H1 (cell line): Measurements from ENCODE around the gene ARHGEF1. TPM values are rescaled to one million over a fixed set of nuclear protein-coding genes. Genes with fewer than 3 reads are reported as not detected.
A peak's percentile ranks its signal among the peaks of the same experiment; 100 is the strongest.

Source experiments
- ASH2L ChIP-seq: fragments of 200-600, 300-600 bp; sonication (generic); IDR thresholded peaks from one replicate; pipeline ENCODE4 v1.7.1; 2017; ENCODE audit warnings: low read length
- ATF2 ChIP-seq: IDR thresholded peaks from 2 replicates; pipeline ENCODE4 v1.6.1; 2012; ENCODE audit warnings: low read length, inconsistent platforms
- ATF3 ChIP-seq: IDR thresholded peaks from 2 replicates; pipeline ENCODE4 v1.6.1; 2011; ENCODE audit warnings: low read depth, mild to moderate bottlenecking, low read length; ENCODE audit not compliant: insufficient read depth
- CBX5 ChIP-seq: fragments of 300-800, 300-1000 bp; sonication (generic); IDR thresholded peaks from 2 replicates; pipeline ENCODE4 v1.7.1; 2016; ENCODE audit warnings: antibody characterized with exemption, low read length, low read depth
- CBX8 ChIP-seq: fragments of 300-800, 300-1000 bp; sonication (generic); IDR thresholded peaks from 2 replicates; pipeline ENCODE4 v1.7.1; 2016; ENCODE audit warnings: low read depth, low read length, borderline replicate concordance
- CEBPB ChIP-seq: IDR thresholded peaks from 2 replicates; pipeline ENCODE4 v1.6.1; 2012; ENCODE audit warnings: low read depth, low read length
- CHD1 ChIP-seq: IDR thresholded peaks from 2 replicates; pipeline ENCODE4 v1.6.1; 2012; ENCODE audit warnings: low read depth, low read length, improper control_type of control experiment
- CTBP2 ChIP-seq: IDR thresholded peaks from 2 replicates; pipeline ENCODE4 v1.7.0; 2011; ENCODE audit warnings: borderline replicate concordance, mild to moderate bottlenecking, moderate library complexity, mixed read lengths, low read length; ENCODE audit not compliant: insufficient read depth, insufficient read length
- EZH2 ChIP-seq: fragments of 200-600 bp; sonication (generic); IDR thresholded peaks from 2 replicates; pipeline ENCODE4 v1.7.1; 2012; ENCODE audit warnings: low read depth, mild to moderate bottlenecking, moderate library complexity, low read length, inconsistent platforms; ENCODE audit not compliant: severe bottlenecking
- GABPA ChIP-seq: IDR thresholded peaks from 2 replicates; pipeline ENCODE4 v1.6.1; 2011; ENCODE audit warnings: mild to moderate bottlenecking, low read length, moderate library complexity, borderline replicate concordance; ENCODE audit not compliant: insufficient read depth
- GTF2F1 ChIP-seq: IDR thresholded peaks from 2 replicates; pipeline ENCODE4 v1.6.1; 2012; ENCODE audit warnings: low read depth, low read length, improper control_type of control experiment, borderline replicate concordance
- KDM1A ChIP-seq: fragments of 200-600, 300-600 bp; sonication (generic); IDR thresholded peaks from 2 replicates; pipeline ENCODE4 v1.7.1; 2016; ENCODE audit warnings: mild to moderate bottlenecking, low read length, borderline replicate concordance
- KDM4A ChIP-seq: IDR thresholded peaks from one replicate; pipeline ENCODE4 v1.7.1; 2012; ENCODE audit warnings: low read depth, mild to moderate bottlenecking, moderate library complexity, low read length, inconsistent platforms; ENCODE audit not compliant: severe bottlenecking
- RBBP5 ChIP-seq: IDR thresholded peaks from 2 replicates; pipeline ENCODE4 v1.7.1; 2012; ENCODE audit warnings: low read depth, mild to moderate bottlenecking, inconsistent platforms, low read length, moderate library complexity, borderline replicate concordance
- SAP30 ChIP-seq: fragments of 300-600 bp; sonication (generic); IDR thresholded peaks from 2 replicates; pipeline ENCODE4 v1.7.1; 2012; ENCODE audit warnings: low read length, moderate library complexity, mild to moderate bottlenecking, inconsistent platforms; ENCODE audit not compliant: insufficient read depth, insufficient replicate concordance
- SIN3A ChIP-seq, 2 experiments: IDR thresholded peaks in 1 of 2; conservative IDR thresholded peaks in 1 of 2; 2 replicates each; pipeline ENCODE4 v1.6.1; 2011 to 2012; ENCODE audit warnings: low read length in 2 of 2, improper control_type of control experiment in 1 of 2, low read depth in 1 of 2, mild to moderate bottlenecking in 1 of 2
- SIRT6 ChIP-seq: IDR thresholded peaks from one replicate; pipeline ENCODE4 v1.7.1; 2012; ENCODE audit warnings: low read length, inconsistent platforms
- SP1 ChIP-seq: IDR thresholded peaks from 2 replicates; pipeline ENCODE4 v1.6.1; 2011; ENCODE audit warnings: low read depth, low read length
- SRF ChIP-seq: IDR thresholded peaks from 2 replicates; pipeline ENCODE4 v1.6.1; 2011; ENCODE audit warnings: mild to moderate bottlenecking, low read depth, low read length, moderate library complexity
- TAF1 ChIP-seq: IDR thresholded peaks from 2 replicates; pipeline ENCODE4 v1.6.1; 2011; ENCODE audit warnings: mild to moderate bottlenecking, low read depth, low read length
- TBP ChIP-seq: IDR thresholded peaks from 2 replicates; pipeline ENCODE4 v1.6.1; 2011; ENCODE audit warnings: low read depth, low read length, improper control_type of control experiment
- YY1 ChIP-seq: IDR thresholded peaks from 2 replicates; pipeline ENCODE4 v1.6.1; 2011; ENCODE audit warnings: low read depth, mild to moderate bottlenecking, low read length
- polyA plus RNA-seq, 7 experiments: library from polyadenylated mRNA; depleted of rRNA in 3 of 7; stranded (reverse) in 5 of 7; unstranded in 2 of 7; fragments of >200 nt in 5 of 7; fragments of 200-250 nt in 2 of 7; gene quantifications; 1 replicate in 5 of 7; 2 replicates in 1 of 7; 4 replicates in 1 of 7; pipeline versions ENCODE4 v1.2.1 to v1.2.3, GENCODE V29; 2011 to 2013; ENCODE audit warnings: missing spikeins in 2 of 7, mixed read lengths in 2 of 7
- total RNA-seq: library from RNA; stranded (reverse); fragmentation: NEBNext Ultra II Directional; extraction: Animal tissue kit (Norgen Biotek cat#: 25700); gene quantifications from 2 replicates; pipeline ENCODE4 v1.2.1, GENCODE V29; 2021

The ARHGEF1 gene
- total and polyA plus RNA-seq, 2 of the 8 experiments (the other 6 are each of a cell fraction or from before 2014, with no cell fraction given): 23.0 to 49.0 TPM

GRCh38 chr19:41887711-41888382 lies 4.9 kb downstream of the ARHGEF1 start (continued):
- TF ChIP-seq CBX5 (no peak), CTBP2 (no peak), YY1 (no peak), GTF2F1 (no peak), CBX8 (no peak), TAF1 (no peak), KDM4A (no peak), ATF2 (no peak), SP1 (0 out of 2 replicates have a peak, but pooled peaks have one; percentile 40), EZH2 (no peak), CHD1 (no peak), SRF (no peak), SAP30 (no peak), CEBPB (no peak), GABPA (no peak), RBBP5 (no peak), SIN3A (conservative IDR thresholded peaks at IDR 0.05 in 1 of 2, IDR thresholded peaks at IDR 0.05 in 1 of 2; ENCODE audit: low read depth in 1 of 2, low read length in 2 of 2) (peak in 1 of 2 experiments; percentile 73; a peak in 1 of 4 replicates), KDM1A (no peak), ASH2L (peak; percentile 21), TBP (0 out of 2 replicates have a peak, but pooled peaks have one; percentile 17), ATF3 (no peak), SIRT6 (no peak)
